Astrocyte (in vitro differentiated cells and primary cell): ENCODE data around the gene DNAAF5. TPM values are rescaled to one million over a fixed set of nuclear protein-coding genes. Genes with fewer than 3 reads are reported as not detected.
A peak's percentile ranks its signal among the peaks of the same experiment; 100 is the strongest.

Source experiments
- DNase-seq: peaks from one replicate; pipeline ENCODE4 v3.0.0-alpha.2; 2010; ENCODE audit warnings: low read depth
- FAIRE-seq: peaks from 2 replicates; lab custom pipeline; 2011; peaks lifted over from hg19 to GRCh38; lab: Jason Lieb, UNC
- H2AFZ ChIP-seq: 2 replicates; pipeline ENCODE4 v1.6.0; 2012; ENCODE audit warnings: low read depth, low read length, inconsistent platforms
- H3K27ac ChIP-seq: 2 replicates; pipeline ENCODE4 v1.5.1; 2011; ENCODE audit warnings: low read depth, low read length, inconsistent platforms
- H3K27me3 ChIP-seq: 2 replicates; pipeline ENCODE4 v1.6.0; 2011; ENCODE audit warnings: low read length, inconsistent platforms; ENCODE audit not compliant: insufficient read depth
- H3K36me3 ChIP-seq: 2 replicates; pipeline ENCODE4 v1.5.1; 2011; ENCODE audit warnings: low read length, inconsistent platforms; ENCODE audit not compliant: insufficient read depth
- H3K4me1 ChIP-seq: 2 replicates; pipeline ENCODE4 v1.5.1; 2011; ENCODE audit warnings: low read length, inconsistent platforms; ENCODE audit not compliant: insufficient read depth
- H3K4me2 ChIP-seq: 2 replicates; pipeline ENCODE4 v1.6.0; 2012; ENCODE audit warnings: low read length, inconsistent platforms
- H3K4me3 ChIP-seq: 2 replicates; pipeline ENCODE4 v1.5.1; 2011; ENCODE audit warnings: low read depth, mild to moderate bottlenecking, low read length, inconsistent platforms; ENCODE audit not compliant: insufficient read depth
- H3K79me2 ChIP-seq: 2 replicates; pipeline ENCODE4 v1.6.0; 2012; ENCODE audit warnings: mild to moderate bottlenecking, low read length, inconsistent platforms; ENCODE audit not compliant: insufficient read depth
- H3K9ac ChIP-seq: 2 replicates; pipeline ENCODE4 v1.6.0; 2012; ENCODE audit warnings: mild to moderate bottlenecking, low read length, inconsistent platforms
- H3K9me3 ChIP-seq: 2 replicates; pipeline ENCODE4 v1.5.1; 2012; ENCODE audit warnings: low read depth, mild to moderate bottlenecking, low read length, inconsistent platforms; ENCODE audit not compliant: insufficient read depth
- H4K20me1 ChIP-seq: 2 replicates; pipeline ENCODE4 v1.6.0; 2012; ENCODE audit warnings: low read length, inconsistent platforms; ENCODE audit not compliant: insufficient read depth
- H3K27ac Mint-ChIP-seq: one replicate; pipeline ENCODE4 v1.8.0; 2021; ENCODE audit warnings: mild to moderate bottlenecking, mixed read lengths; ENCODE audit not compliant: unreplicated experiment
- H3K27me3 Mint-ChIP-seq: one replicate; pipeline ENCODE4 v1.8.0; 2021; ENCODE audit warnings: low read depth, mixed read lengths; ENCODE audit not compliant: unreplicated experiment
- H3K36me3 Mint-ChIP-seq: one replicate; pipeline ENCODE4 v1.8.0; 2021; ENCODE audit warnings: low read depth, mixed read lengths; ENCODE audit not compliant: unreplicated experiment
- H3K4me1 Mint-ChIP-seq: one replicate; pipeline ENCODE4 v1.8.0; 2021; ENCODE audit warnings: low read depth, mixed read lengths; ENCODE audit not compliant: unreplicated experiment
- H3K4me3 Mint-ChIP-seq: one replicate; pipeline ENCODE4 v1.8.0; 2021; ENCODE audit warnings: mild to moderate bottlenecking, moderate library complexity, mixed read lengths; ENCODE audit not compliant: unreplicated experiment
- H3K9me3 Mint-ChIP-seq: one replicate; pipeline ENCODE4 v1.8.0; 2021; ENCODE audit warnings: mild to moderate bottlenecking, mixed read lengths; ENCODE audit not compliant: unreplicated experiment
- EZH2 ChIP-seq: IDR thresholded peaks from 2 replicates; pipeline ENCODE4 v1.6.1; 2012; ENCODE audit warnings: mild to moderate bottlenecking, low read length, inconsistent platforms; ENCODE audit not compliant: insufficient read depth
- total RNA-seq: library from RNA; stranded (reverse); gene quantifications from 2 replicates; pipeline ENCODE4 v1.2.1, GENCODE V29; 2021
- TF ChIP-seq, protein P1 (sequence below): IDR thresholded peaks from 2 replicates; pipeline ENCODE4 v1.5.1; 2011; ENCODE audit warnings: low read depth, mild to moderate bottlenecking, inconsistent platforms, low read length, moderate library complexity; ENCODE audit not compliant: insufficient read depth

Gene DNAAF5
- total RNA-seq, 1 donor from 2014 or later: 24.5 TPM

DNA sequence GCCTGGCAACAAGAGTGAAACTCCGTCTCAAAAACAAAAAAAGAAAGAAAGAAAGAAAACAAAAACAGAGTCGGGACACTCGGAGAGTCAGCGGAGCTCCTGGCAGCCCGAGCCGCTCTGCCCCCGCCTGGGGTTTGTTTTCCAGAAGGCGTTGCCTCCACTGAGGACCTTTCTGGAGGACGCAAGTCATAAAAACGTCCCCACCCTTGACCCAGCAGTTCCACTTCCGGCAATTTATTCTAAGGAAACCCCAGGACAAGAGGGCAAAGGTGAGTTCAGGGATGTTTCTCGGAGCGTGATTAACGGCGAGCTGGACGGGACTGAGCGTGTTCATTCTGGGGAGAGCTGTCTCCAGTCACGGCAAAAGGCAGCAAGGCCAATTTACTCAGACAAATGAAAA lies 78.8 kb downstream of the DNAAF5 start:
- H3K4me1 ChIP-seq: no peaks in the 10 kb centered on the region
- H3K27ac ChIP-seq: no peak overlapping the region
- H3K9ac ChIP-seq: no peak overlapping the region
- FAIRE-seq (no peak), DNase-seq (no peak)
- H3K27me3 Mint-ChIP-seq: no peaks in the 10 kb centered on the region
- H3K4me2 ChIP-seq: no peak overlapping the region
- peaks cover 2% of the 10 kb centered on the region for H3K36me3 Mint-ChIP-seq
- no peaks in the 10 kb centered on the region for H3K36me3 ChIP-seq
- no peaks in the 10 kb centered on the region for H4K20me1 ChIP-seq
- TF ChIP-seq, protein P1, sequence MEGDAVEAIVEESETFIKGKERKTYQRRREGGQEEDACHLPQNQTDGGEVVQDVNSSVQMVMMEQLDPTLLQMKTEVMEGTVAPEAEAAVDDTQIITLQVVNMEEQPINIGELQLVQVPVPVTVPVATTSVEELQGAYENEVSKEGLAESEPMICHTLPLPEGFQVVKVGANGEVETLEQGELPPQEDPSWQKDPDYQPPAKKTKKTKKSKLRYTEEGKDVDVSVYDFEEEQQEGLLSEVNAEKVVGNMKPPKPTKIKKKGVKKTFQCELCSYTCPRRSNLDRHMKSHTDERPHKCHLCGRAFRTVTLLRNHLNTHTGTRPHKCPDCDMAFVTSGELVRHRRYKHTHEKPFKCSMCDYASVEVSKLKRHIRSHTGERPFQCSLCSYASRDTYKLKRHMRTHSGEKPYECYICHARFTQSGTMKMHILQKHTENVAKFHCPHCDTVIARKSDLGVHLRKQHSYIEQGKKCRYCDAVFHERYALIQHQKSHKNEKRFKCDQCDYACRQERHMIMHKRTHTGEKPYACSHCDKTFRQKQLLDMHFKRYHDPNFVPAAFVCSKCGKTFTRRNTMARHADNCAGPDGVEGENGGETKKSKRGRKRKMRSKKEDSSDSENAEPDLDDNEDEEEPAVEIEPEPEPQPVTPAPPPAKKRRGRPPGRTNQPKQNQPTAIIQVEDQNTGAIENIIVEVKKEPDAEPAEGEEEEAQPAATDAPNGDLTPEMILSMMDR: no peak
- no peak for TF ChIP-seq EZH2
- peaks cover 5% of the 10 kb centered on the region for H3K9me3 Mint-ChIP-seq
- no peak overlapping the region for H2AFZ ChIP-seq
- H3K27me3 ChIP-seq: no peaks in the 10 kb centered on the region
- H3K27ac Mint-ChIP-seq: no peak overlapping the region
- H3K79me2 ChIP-seq: no peaks in the 10 kb centered on the region
- no peaks in the 10 kb centered on the region for H3K9me3 ChIP-seq
- H3K4me3 Mint-ChIP-seq: no peak overlapping the region
- H3K4me3 ChIP-seq: no peak overlapping the region
- H3K4me1 Mint-ChIP-seq: no peaks in the 10 kb centered on the region

DNA sequence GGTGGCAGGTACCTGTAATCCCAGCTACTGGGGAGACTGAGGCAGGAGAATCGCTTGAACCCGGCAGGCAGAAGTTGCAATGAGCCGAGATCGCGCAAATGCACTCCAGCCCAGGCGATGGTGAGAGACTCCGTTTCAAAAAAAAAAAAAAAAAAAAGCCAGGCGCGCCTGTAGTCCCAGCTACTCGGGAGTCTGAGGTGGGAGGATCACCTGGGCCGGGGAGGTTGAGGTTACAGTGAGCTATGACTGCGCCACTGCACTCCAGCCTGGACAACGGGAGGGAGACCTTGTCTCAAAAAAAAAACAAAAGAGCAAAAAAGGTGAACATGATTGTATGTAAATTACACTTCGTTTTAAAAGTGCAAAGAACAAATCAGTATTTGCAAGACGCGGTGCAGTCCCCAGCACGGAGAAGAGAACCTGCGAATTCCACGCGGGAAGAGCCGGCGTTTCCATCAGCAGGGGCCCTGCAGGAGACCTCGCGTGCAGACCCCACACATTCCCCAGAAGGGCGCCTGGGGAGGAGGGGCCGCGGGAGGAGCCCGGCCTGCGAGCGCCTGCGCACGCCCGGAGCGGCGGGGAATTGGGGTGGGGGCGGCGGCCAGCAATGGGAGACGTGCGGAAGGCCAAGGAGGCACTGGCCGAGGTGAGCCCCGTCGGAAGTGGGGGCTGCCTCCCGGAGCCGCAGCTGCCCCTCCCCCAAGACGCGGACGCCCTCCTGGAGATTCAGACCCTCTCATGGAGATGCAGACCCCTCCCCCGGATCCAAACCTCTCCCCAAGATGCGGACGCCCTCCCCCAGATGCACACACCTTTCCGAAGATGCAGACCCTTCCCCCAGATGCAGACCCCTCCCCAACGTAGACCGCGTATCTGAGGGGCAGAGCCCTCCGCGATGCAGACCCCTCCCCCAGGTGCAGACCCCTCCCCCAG lies 89.1 kb downstream of the DNAAF5 start:
- H3K9me3 ChIP-seq: no peaks in the 10 kb centered on the region
- Mint-ChIP-seq H3K36me3 (peaks cover 2% of the 10 kb centered on the region), H3K4me1 (peaks cover 35% of the 10 kb centered on the region), H3K4me3 (peak overlapping the region; percentile 84), H3K9me3 (no peaks in the 10 kb centered on the region), H3K27ac (peak overlapping the region; percentile 69), H3K27me3 (no peaks in the 10 kb centered on the region)
- peak overlapping the region; percentile 90 for H3K4me2 ChIP-seq
- DNase-seq: no peak
- no peak for FAIRE-seq
- peak overlapping the region; percentile 50 for H2AFZ ChIP-seq
- peaks cover 23% of the 10 kb centered on the region for H3K4me1 ChIP-seq
- H3K36me3 ChIP-seq: no peaks in the 10 kb centered on the region
- H3K79me2 ChIP-seq: peaks cover 39% of the 10 kb centered on the region
- H3K4me3 ChIP-seq: peak overlapping the region; percentile 57
- H4K20me1 ChIP-seq: peaks cover 36% of the 10 kb centered on the region
- peak overlapping the region; percentile 55 for H3K27ac ChIP-seq
- H3K27me3 ChIP-seq: no peaks in the 10 kb centered on the region
- no peak for TF ChIP-seq EZH2
- TF ChIP-seq, protein P1: no peak
- H3K9ac ChIP-seq: peak overlapping the region; percentile 69
